ENCODE measurements around the gene ALDH1L1.
"Not testable (repeated sequence)": the region's sequence is repeated elsewhere in the genome, so short reads cannot be mapped to it uniquely, and the experiment has no call there.

- TF ChIP-seq, protein P1, sequence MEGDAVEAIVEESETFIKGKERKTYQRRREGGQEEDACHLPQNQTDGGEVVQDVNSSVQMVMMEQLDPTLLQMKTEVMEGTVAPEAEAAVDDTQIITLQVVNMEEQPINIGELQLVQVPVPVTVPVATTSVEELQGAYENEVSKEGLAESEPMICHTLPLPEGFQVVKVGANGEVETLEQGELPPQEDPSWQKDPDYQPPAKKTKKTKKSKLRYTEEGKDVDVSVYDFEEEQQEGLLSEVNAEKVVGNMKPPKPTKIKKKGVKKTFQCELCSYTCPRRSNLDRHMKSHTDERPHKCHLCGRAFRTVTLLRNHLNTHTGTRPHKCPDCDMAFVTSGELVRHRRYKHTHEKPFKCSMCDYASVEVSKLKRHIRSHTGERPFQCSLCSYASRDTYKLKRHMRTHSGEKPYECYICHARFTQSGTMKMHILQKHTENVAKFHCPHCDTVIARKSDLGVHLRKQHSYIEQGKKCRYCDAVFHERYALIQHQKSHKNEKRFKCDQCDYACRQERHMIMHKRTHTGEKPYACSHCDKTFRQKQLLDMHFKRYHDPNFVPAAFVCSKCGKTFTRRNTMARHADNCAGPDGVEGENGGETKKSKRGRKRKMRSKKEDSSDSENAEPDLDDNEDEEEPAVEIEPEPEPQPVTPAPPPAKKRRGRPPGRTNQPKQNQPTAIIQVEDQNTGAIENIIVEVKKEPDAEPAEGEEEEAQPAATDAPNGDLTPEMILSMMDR (IDR thresholded peaks at IDR 0.05), result not testable (repeated sequence)
- not testable (repeated sequence) for TF ChIP-seq POLR2AphosphoS5 (IDR thresholded peaks at IDR 0.05); POLR2A (IDR thresholded peaks at IDR 0.05; ENCODE audit: low read depth)
Observed at GRCh38 chr3:126066676-126067075, 113.7 kb downstream of the ALDH1L1 start.
